K562 treated with DMSO at 1 percent for 4 hours (cell line): ENCODE results near the gene ESRP2. TPM values are rescaled to one million over a fixed set of nuclear protein-coding genes. Genes with fewer than 3 reads are reported as not detected.

Experiments
- total RNA-seq: library from RNA; unstranded; fragments of 300-600 nt; gene quantifications from 2 replicates; pipeline ENCODE4 v1.2.3, GENCODE V29; 2022; ENCODE audit not compliant: insufficient read depth

ESRP2 gene
- not detected in 2 replicates for total RNA-seq

GRCh38 chr16:68235887-68236136 is at the start of gene ESRP2:
Gene ESRP2 (minus strand): TSS chr16:68236127. CDS start chr16:68236045, 82 bp downstream.

DNA sequence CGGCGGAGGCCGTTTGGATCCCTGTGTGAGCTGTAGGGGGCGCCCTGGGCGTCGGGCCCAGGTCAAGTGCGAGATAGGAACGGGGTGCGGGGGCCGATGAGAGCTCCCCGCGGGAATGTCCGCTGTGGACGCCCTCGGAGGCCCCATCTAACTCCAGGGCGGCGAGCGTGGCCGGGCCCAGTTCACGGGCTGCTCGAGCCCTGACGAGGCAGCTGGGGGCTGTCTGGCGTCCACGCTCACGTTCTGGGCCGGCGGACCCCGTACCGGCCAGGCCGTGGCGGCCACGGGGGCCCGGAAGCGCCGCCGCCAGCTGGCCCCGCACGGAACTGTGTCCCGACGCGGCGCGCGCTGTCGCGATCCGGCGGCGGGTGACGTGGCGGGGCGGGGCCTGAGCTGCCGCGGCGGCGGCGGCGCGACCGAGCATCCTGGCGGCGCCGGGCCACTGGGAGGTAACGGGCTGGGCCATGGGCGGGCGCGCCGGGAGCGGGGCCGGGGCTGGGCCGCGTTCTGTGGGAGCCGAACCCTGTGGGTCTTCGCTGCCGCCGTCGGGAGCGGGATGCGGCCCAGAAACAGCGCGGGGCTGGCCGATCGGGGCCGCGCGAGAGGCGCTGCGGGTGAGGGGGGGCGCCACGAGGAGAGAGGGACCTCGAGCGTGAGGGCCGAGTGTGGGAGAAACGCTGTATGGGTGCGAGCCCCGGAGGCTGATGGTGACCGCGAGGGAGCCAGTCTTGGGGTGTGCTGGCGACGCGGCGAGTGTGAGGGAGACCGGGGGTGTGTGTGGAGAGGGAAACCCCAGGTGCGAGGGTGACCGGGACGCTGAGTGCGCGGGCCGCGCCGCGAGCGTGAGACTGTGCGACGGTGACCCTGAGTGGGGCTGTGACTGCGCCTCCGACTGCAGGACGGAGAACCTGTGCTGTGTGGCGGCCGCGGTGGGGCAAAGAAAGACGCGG is 28.5 kb upstream of the ESRP2 start, which contains the start of gene SLC7A6:
Gene SLC7A6 (plus strand): TSS at position 399 of the 950 bp plus-strand sequence. CDS start 10,201 bp downstream, outside the sequence.

GRCh38 chr16:68244903-68245853 is 9.3 kb upstream of the ESRP2 start, which contains the start of gene PLA2G15:
Gene PLA2G15 (plus strand): TSS chr16:68245373. CDS start chr16:68245427, 54 bp downstream.

Other genes with a start within 250 kb of the ESRP2 start
- 1.9 and 3.3 TPM in 2 replicates for gene DPEP2, start 236.6 kb downstream of the ESRP2 start, total RNA-seq
- not detected in 2 replicates for gene DPEP2NB, start 220.2 kb downstream of the ESRP2 start, total RNA-seq
- 7.1 and 7.7 TPM in 2 replicates for gene DDX28, start 212.9 kb downstream of the ESRP2 start, total RNA-seq
- 8.7 and 10.7 TPM in 2 replicates for gene DUS2, start 212.8 kb downstream of the ESRP2 start, total RNA-seq
- gene NFATC3, start 150.8 kb downstream of the ESRP2 start, total RNA-seq = 24.7 and 30.6 TPM in 2 replicates
- 25.0 and 27.8 TPM in 2 replicates for gene PLA2G15, start 9.2 kb upstream of the ESRP2 start, total RNA-seq
- gene SLC7A6, start 28.4 kb upstream of the ESRP2 start, total RNA-seq = 16.5 and 27.2 TPM in 2 replicates
- gene SLC7A6OS, start 74.8 kb upstream of the ESRP2 start, total RNA-seq = 13.1 and 13.8 TPM in 2 replicates
- gene PRMT7, start 74.9 kb upstream of the ESRP2 start, total RNA-seq = 38.5 and 50.4 TPM in 2 replicates
- gene SMPD3, start 212.4 kb upstream of the ESRP2 start, total RNA-seq = 1.5 and 2.9 TPM in 2 replicates